Stimulated activated naive CD4-positive, alpha-beta T cell treated with Interleukin-2 at 50 U/mL for 16 hours (primary cell): ENCODE data around the gene ALK.

Experiments used
- DNase-seq: peaks from one replicate; lab custom pipeline; 2025; lab: John Stamatoyannopoulos, UW

Gene ALK

GRCh38 chr2:29921560-29921915 lies at the start of gene ALK:
ALK (minus strand) TSS chr2:29921586; CDS start chr2:29920659, 927 bp downstream.
- peak; percentile 42 for DNase-seq

- DNase-seq = no peak
Observed at GRCh38 chr2:29966266-29966665, 44.9 kb upstream of the ALK start.

- no peak for DNase-seq
Observed at GRCh38 chr2:29963972-29964570, 42.7 kb upstream of the ALK start.

GRCh38 chr2:29962922-29963321 lies 41.5 kb upstream of the ALK start:
- no peak for DNase-seq

GRCh38 chr2:29954316-29954715 lies 32.9 kb upstream of the ALK start:
- no peak for DNase-seq

- DNase-seq = no peak
Observed at GRCh38 chr2:29952973-29953372, 31.6 kb upstream of the ALK start.

- no peak for DNase-seq
Observed at GRCh38 chr2:29951576-29951975, 30.2 kb upstream of the ALK start.

GRCh38 chr2:29950481-29950880 lies 29.1 kb upstream of the ALK start:
- no peak for DNase-seq

- DNase-seq = no peak
Observed at GRCh38 chr2:29949042-29949441, 27.7 kb upstream of the ALK start.

GRCh38 chr2:29946505-29946904 lies 25.1 kb upstream of the ALK start:
- DNase-seq = no peak

- DNase-seq = no peak
Observed at GRCh38 chr2:29942711-29943110, 21.3 kb upstream of the ALK start.

- DNase-seq = no peak
Observed at GRCh38 chr2:29940706-29941105, 19.3 kb upstream of the ALK start.

- no peak for DNase-seq
Observed at GRCh38 chr2:29936020-29936419, 14.6 kb upstream of the ALK start.

- no peak for DNase-seq
Observed at GRCh38 chr2:29931818-29932217, 10.4 kb upstream of the ALK start.

- peak; percentile 49 for DNase-seq
Observed at GRCh38 chr2:29923110-29923721, 1.8 kb upstream of the ALK start.

GRCh38 chr2:29922605-29923004 lies 1.2 kb upstream of the ALK start:
- DNase-seq = no peak

- no peak for DNase-seq
Observed at GRCh38 chr2:29920631-29921559, 491 bp downstream of the ALK start.

- peak; percentile 13 for DNase-seq
Observed at GRCh38 chr2:29920130-29920577, 1.2 kb downstream of the ALK start.

- no peak for DNase-seq
Observed at GRCh38 chr2:29918941-29919340, 2.4 kb downstream of the ALK start.

- no peak for DNase-seq
Observed at GRCh38 chr2:29917781-29918180, 3.6 kb downstream of the ALK start.

GRCh38 chr2:29916571-29916970 lies 4.8 kb downstream of the ALK start:
- DNase-seq = no peak

- no peak for DNase-seq
Observed at GRCh38 chr2:29910960-29911359, 10.4 kb downstream of the ALK start.

- no peak for DNase-seq
Observed at GRCh38 chr2:29910465-29910864, 10.9 kb downstream of the ALK start.
